Embryonic facial prominence (tissue), 1 donor: Measurements from ENCODE around the gene WNK1.

Source experiments
- DNase-seq: peaks from one replicate; pipeline ENCODE4 v3.0.0-alpha.2; 2016; ENCODE audit errors: extremely low spot score

Gene WNK1

GRCh38 chr12:951176-951575 is 198.8 kb downstream of the WNK1 start:
- no peak for DNase-seq

- no peak for DNase-seq
These were observed 201.4 kb downstream of the WNK1 start for GRCh38 chr12:953776-954175.

DNA sequence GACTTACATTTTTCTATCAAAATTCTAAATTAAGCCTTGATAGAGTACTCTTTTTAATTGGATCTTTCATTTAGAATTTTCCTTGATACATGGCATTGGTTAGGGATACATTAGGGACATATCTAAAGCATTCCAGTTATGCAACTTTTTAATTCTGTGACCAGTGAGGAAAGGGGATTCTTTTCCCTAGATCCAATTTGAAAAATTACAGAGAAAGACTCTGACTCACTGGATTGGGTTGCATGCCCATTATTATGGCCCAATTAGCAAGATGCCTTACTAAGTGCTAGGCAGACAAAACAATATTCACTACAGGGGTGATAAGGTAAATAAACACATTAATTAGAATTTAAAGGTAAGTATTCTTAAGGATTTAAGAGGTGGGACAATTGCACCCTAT is 202.4 kb downstream of the WNK1 start:
- DNase-seq = no peak

DNA sequence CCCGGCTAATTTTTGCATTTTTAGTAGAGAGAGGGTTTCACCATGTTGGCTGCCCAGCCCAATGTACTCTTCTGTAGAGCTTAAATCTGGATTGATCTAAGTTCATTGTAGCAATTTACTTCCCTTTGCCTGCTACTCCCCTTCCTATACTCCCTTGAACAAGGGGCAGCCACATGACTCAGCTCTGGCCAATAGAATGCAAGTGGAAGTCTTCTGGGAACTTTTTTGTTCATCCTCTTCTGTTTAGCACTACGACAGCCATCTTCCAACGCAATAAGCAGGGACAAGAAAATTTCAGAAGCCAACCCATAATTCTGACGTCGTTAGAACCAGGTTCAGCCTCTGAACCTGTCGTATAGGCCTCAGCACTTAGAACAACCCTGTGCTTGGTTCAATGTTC is 203.6 kb downstream of the WNK1 start:
- no peak for DNase-seq

GRCh38 chr12:958588-959123 is 206.3 kb downstream of the WNK1 start:
- no peak for DNase-seq
